GM12872 (cell line): ENCODE measurements around the gene MTF1.

Source experiments
- TF ChIP-seq, protein P1 (sequence below): IDR thresholded peaks from 3 replicates; pipeline ENCODE4 v1.5.1; 2011; ENCODE audit warnings: low read depth, mild to moderate bottlenecking, low read length, moderate library complexity; ENCODE audit not compliant: insufficient read depth

MTF1 gene

GRCh38 chr1:37890378-37891014 lies 31.1 kb upstream of the MTF1 start:
- TF ChIP-seq, protein P1, sequence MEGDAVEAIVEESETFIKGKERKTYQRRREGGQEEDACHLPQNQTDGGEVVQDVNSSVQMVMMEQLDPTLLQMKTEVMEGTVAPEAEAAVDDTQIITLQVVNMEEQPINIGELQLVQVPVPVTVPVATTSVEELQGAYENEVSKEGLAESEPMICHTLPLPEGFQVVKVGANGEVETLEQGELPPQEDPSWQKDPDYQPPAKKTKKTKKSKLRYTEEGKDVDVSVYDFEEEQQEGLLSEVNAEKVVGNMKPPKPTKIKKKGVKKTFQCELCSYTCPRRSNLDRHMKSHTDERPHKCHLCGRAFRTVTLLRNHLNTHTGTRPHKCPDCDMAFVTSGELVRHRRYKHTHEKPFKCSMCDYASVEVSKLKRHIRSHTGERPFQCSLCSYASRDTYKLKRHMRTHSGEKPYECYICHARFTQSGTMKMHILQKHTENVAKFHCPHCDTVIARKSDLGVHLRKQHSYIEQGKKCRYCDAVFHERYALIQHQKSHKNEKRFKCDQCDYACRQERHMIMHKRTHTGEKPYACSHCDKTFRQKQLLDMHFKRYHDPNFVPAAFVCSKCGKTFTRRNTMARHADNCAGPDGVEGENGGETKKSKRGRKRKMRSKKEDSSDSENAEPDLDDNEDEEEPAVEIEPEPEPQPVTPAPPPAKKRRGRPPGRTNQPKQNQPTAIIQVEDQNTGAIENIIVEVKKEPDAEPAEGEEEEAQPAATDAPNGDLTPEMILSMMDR, result peak; percentile 42; the same call in 1 of the 3 replicates

DNA sequence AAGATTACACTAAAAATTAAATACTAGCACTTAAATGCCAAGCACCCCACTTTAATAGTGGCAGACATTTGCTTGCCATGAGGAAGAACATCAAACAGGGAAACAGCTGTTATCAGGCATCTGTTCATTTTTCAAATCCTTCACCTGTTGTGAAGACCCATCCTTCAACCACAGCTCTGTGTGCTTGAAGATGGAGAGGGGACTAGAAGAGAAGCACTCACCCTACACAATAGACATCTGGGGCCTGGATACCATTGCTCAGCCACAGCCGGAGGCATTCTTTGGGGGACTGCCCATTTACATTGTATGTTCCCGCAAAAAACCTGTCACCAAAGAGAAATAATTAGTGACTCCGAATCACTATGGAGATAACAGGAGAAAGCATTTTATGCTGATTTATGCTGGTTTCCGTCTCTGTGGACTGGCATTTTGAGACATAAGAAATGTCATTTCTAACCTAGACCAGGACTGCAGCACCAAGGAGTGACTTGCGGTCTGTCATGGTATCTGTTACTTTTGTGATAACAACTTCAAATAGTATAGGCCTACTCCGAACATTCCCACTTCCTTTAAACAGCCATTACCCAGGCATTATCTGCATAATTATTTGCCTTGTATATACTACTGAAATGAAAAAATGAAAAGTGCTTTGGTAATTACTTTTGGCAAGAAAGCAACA lies 28.8 kb upstream of the MTF1 start:
- TF ChIP-seq, protein P1, result no peak

DNA sequence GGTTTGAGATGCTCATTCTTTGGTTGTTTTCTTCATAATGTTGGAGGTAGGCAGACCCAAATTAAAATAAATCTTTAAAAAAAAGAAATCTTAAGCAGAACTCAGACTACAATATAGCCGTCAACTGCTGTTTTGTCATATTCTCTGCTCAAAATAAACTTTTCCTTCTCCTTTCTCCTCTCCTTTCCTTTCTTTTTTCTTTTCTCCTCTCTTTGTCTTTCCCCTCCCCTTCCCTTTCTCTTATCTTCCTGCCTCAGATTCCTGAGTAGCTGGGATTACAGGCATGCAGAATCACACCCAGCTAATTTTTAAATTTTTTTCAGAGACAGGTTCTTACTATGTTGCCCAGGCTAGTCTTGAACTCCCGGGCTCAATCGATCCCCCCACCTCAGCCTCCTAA lies 24.8 kb upstream of the MTF1 start:
- TF ChIP-seq, protein P1, result no peak

DNA sequence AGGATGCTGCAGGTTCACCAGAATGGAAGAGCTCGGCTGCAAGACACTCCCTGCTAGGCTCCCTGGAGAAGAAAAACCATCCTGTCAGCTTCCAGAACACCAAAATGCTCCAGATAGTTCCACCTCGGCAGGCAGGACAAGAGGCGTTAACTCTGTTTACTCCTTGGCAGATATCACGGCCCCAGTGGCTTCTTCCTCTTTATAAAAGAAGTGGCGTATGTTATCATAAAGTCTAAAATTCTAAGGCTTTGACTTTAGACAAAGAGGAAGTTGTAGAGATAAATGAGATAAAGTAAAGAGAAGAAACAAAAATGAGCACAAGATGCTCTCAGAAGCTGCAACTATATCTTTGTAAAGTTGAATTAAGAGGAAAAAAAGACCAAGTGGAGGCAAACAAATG lies 24.3 kb upstream of the MTF1 start:
- TF ChIP-seq, protein P1, result no peak

DNA sequence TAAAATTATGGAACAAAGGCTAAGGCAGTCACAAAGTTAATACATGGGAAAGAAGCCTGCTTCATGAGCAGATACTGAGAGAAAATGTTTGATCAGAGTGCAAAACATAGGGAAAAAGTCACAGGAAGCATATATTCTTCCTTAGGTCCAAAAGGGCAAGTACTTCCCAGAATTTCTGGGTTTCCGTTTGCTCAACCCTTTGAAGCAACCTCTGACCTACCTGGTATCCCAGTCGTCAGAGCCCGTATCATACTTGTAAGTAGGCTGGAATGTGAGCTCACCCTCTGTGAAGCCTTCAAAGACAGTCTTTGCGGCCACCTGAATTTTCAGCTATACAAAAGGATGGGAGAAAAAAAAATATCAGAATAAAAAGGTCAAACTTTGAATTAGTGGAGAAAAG lies 20.5 kb upstream of the MTF1 start:
- TF ChIP-seq, protein P1, result no peak

GRCh38 chr1:37878071-37878470 lies 18.7 kb upstream of the MTF1 start:
- TF ChIP-seq, protein P1, result no peak

GRCh38 chr1:37875833-37876232 lies 16.4 kb upstream of the MTF1 start:
- TF ChIP-seq, protein P1, result no peak
